ACHN (cell line): ENCODE results near the gene LCNL1.

ENCODE experiments used
- DNase-seq: peaks from one replicate; pipeline ENCODE4 v3.0.0-alpha.2; 2015
- in situ Hi-C: cut with HindIII; loops from 2 replicates; pipeline ENCODE4 v1.10.0; 2017; ENCODE audit warnings: low sequenced_read_pairs, low pct_ligation_motif_present, low pct_unique_long_range_greater_than_20kb

LCNL1 gene

DNA sequence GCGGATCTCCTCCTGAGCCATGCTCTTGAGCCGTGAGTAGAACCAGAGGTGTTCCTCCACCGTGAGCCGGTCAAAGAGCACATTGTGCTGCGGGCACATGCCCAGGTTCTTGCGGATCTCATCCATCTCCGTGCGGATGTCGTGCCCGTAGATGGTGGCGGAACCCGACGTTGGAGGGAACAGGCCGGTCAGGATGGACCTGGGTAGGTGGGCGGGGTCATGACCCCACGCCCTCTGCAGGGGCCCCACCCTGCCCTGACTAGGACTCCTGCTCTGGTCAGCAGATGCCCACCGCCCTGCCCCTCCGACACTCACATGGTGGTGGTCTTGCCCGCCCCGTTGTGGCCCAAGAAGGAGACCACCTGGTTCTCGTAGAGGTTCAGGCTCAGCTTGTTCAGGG lies 33.2 kb downstream of the LCNL1 start:
- in situ Hi-C loops, result no loop called here
- no peak for DNase-seq

DNA sequence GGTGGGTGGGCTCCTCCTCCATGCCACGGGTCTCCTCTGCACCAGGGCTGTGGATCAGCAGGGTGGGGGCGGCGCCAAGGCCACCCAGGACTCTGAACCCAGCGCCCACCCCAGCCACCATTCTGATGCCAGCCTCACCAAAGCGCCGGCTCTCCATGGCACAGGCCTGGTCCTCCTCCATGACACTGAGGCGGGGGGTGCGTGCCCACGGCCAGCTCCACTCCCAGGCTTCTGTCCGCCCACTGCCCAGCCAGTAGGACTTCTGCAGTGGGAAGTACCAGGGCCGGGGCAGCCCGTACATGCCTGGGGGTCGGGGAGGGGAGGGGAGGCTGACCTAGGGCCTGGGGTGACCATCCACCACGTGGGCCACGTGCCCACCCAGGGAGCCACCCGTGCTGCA lies 33.6 kb downstream of the LCNL1 start:
- DNase-seq, result no peak
- in situ Hi-C loops, result no loop called here

DNA sequence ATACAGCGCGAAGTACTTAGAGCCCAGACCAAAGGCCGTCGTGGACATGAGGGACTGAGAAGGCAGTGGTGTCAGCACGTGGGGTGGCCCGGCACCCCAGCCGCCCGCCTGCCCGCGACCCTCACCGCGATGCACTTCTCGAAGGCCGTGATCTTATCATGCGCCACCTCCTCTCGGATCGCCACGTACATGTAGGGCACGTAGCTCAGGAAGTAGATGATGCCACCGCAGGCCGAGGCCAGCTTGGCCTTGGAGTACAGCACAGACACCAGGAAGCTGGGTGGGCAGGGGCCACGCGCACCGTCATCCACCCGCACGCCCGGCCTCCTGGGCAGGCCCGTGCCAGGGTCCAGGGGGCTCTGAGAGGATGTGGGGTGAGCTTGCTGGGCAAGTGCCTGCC lies 34.3 kb downstream of the LCNL1 start:
- in situ Hi-C loops, result no loop called here
- no peak for DNase-seq

DNA sequence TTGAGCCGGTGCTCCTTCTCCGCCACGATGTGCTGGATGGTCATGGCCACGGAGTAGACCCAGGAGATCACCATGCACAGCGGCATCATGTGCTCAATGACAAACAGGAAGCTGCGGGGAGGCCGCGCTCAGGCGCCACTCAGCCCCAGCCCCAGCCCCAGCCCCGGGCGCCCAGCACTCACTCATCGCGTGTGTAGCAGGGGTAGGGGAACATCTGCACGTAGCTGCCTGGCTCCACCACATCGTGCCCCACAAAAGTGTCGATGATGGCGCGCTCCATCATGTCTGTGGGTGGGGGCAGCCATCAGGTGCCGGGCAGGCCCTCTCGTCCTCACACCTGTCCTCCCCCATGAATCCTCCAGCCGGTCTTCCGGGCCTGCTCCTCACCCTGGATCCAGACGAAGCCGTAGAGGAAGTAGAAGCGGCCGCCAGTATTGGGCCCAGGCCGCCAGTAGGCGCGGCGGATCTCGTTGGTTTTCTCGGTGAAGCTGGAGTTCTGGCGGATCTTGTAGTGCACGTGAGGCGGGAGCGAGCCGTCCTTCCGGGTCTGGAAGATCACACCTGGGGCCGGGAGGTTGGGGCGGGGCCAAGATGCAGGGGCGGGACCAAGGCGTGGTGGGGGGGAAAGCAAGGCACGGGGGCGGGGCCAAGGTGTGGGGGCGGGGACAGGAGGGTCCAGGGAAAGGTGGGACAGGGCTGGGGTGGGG lies 35.2 kb downstream of the LCNL1 start:
- in situ Hi-C loops, result no loop called here
- no peak for DNase-seq

DNA sequence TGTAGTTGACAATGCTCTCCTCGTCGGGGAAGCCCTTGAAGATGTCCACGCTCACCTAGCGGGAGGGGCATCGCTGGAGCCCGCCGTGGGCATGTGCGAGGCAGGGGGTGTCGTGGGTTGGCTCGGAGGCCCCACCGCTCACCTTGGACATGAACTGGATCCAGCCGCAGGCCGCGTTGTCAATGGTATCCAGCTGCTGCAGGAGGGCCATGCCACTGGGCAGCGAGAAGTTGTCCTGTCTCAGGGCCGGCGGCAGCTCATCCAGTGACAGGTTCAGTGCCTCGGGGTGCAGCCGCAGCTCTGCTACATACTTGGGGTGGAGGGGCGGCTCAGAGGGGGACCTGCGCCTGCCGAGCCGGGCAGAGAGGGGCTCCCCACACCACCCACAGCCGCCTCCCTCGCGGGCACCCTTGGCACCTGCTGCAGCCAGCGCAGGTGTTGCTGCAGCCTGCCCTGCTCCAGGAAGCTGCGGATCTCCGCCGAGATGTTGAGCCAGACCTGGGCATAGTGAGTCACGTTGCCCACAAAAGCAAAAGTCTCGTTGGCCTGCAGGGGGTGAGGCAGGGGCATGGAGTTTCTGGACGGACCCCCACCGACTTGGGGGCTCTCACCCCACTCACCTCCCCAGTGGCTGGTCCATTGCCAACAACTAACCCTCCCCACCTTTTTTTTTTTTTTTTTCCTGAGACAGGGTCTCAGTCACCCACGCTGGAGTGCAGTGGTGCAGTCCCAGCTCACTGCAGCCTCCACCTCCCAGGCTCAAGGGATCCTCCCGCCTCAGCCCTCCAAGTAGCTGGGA lies 36.2 kb downstream of the LCNL1 start:
- no peak for DNase-seq
- in situ Hi-C loops, result no loop called here

DNA sequence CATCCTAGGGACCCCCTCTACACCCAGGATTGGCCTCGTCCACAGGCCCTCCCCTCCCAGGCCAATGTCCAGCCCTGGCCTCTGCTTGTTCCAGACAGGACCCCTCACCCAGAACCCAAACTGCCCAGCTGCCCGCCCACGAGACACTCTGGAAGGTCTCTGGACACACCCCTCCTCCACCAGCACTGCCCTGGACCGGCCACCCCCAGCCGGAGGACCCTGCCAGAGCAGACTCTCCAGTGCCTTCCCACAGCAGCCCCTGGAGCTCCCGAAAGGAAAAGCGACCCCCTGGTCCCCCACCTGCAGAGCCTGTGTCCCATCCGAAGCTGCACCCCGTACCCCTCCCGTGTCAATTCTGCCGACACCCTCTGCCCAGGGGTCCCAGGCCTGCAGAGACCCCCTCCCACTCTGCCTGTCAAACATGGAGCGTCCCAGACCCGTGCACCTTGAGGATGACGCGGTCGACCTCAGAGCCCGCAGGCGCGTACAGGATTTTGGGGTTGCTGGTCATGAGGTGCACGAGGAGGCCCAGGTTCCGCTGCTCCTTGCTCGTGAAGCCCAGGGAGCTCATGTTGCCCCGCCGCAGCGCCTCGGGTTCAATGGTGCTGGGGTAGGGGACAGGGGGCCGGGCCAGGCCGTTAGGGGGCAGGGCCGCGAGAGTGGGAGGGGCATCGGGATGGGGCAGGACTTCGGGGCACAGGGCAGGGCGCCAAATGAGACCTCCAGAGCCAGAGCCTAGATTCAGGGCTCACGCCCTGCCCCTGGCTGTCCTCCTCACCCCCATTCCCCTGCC lies 37.3 kb downstream of the LCNL1 start:
- DNase-seq, result no peak
- in situ Hi-C loops, result no loop called here

DNA sequence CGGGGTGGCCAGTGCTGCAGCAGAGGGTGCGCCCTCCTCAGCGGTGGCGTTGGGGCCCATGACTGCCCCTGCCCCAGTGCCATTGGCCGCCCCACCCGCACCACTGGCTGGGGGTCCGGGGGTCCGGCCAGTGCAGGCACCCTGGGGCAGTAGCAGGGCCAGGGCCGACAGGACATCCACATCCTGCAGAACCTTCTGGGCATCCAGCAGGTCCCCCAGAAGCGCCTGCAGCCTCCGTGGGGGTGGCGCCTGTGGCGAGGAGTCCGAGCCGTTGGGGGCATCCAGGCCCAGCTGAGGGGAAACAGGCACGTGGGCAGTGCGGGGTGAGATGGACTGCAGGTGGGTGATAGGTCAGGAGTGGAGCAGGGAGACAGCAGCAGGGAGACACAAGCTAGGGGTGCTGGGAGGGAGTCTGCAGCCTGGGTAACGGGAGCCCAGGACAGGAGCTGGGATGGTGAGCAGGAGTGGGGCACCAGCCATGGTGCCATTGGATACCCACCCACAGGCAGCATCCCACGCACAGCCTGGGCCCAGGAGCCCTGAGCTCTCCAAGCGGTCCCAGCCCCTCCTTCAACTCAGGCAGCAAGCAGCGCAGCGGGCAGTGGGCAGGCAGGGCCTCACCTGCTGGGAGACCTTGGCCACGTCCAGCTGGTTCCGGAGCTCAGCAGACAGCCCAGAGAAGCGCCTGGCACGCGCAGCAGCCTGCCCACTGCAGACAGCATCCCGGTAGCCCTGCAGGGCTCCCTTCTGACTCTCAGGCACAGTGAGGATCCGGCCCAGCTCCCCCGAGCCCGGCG lies 38.2 kb downstream of the LCNL1 start:
- in situ Hi-C loops, result no loop called here
- no peak for DNase-seq

DNA sequence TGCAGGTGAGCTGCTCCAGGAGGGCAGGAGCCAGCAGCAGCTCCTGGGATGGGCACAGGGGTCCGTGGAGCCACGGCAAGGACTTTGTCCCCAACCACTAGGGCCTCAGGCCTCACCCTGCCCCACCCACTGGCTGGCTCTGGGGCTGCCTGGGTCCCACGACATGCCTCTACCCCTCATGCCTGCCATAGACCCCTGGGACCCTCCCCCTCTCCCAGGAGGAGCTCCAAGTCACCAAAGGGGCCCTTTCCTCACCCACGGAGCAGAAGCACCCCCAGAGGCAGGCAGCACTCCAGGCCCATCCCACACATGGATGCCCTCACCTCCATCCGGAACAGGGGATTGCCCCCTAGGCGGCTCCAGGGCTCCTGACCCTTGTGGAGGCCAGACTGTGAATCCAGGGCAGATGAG lies 38.8 kb downstream of the LCNL1 start:
- in situ Hi-C loops, result no loop called here
- no peak for DNase-seq

DNA sequence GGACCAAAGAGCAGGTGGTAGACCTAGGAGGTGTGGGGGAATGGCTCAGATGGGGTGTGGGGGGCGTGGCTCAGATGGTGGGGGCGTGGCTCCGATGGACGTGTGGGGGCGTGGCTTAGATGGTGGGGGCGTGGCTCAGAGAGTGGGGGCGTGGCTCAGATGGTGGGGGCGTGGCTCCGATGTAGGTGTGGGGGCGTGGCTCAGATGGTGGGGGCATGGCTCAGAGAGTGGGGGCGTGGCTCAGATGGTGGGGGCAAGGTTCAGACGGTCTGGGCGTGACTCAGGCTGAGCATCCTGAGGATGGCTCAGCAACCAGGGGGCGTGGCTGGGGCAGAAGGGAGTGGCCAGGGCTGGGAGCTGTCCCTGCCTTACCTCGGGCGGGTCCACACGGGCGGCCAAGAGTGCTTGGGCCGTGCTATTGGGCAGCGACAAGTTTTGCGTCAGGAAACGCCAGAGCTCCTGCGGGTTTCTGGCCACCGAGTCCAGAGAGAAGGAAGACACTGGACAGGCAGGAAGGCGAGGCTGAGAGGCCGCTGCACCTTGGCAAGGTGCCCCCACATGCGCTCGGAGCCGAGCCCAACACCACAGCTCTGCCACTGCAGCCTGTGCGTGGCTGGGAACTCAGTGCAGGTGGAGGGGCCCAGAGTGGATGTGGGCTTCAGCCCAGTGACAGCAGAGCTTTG lies 39.3 kb downstream of the LCNL1 start:
- DNase-seq, result peak; percentile 64
- in situ Hi-C loops, result no loop called here

DNA sequence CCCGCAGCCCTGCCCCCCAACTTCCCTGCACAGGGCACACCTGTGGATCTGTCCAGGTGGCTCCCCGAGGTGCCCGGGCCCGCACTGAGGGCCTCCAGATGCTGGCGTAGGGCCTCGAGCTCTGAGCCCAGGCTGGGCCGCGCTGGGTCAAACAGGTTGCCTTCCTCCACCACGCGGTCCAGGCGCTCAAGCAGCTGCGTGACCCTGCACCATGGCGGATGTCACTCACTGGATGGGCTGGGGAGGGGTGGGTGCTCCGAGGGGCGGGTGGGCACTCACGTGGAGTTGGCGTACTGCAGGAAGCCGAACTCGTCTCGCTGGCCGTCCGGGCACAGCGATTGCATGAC lies 39.8 kb downstream of the LCNL1 start:
- in situ Hi-C loops, result no loop called here
- no peak for DNase-seq

DNA sequence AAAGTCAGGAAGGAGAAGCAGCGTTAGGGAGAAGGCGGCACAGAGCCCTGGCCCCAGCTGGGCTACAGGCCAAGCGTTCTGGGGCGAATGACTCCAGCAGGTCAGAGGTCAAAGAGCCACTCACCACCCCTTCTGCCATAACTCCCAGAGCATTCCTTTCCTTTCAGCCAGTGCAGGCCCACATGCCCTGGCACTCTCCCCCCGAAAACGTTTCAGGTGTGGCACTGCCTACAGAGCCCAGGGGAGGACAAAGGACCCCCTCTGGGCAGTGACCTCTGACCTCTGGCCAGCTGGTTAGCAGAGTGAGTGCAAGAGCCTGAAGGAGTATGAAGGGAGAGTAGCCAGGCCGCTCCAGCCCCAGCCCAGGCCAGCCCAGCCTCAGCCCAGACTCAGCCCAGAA lies 40.4 kb downstream of the LCNL1 start:
- in situ Hi-C loops, result no loop called here

DNA sequence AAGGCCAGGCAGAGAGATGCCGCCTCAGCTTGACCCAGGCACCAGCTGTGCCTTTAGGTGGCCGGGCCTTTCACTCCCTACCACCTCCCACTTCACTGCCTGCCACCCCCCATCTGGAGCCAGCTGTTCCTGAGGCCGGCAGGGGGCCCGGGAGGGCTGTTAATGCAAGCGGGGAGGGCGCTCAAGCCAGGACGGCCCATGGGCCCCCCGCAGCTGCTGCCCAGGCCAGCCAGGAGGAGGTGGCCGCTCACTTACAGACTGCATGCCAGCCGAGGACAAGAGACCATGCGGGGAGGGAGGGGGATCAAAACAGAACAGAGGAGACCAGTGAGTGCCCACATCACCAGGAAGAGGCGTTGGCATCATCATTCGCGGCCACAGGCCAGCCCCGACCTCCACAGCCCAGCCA lies 40.8 kb downstream of the LCNL1 start:
- in situ Hi-C loops, result no loop called here
- no peak for DNase-seq

More for the DNA sequence above, 40.4 kb downstream of the LCNL1 start:
- DNase-seq, result no peak

DNA sequence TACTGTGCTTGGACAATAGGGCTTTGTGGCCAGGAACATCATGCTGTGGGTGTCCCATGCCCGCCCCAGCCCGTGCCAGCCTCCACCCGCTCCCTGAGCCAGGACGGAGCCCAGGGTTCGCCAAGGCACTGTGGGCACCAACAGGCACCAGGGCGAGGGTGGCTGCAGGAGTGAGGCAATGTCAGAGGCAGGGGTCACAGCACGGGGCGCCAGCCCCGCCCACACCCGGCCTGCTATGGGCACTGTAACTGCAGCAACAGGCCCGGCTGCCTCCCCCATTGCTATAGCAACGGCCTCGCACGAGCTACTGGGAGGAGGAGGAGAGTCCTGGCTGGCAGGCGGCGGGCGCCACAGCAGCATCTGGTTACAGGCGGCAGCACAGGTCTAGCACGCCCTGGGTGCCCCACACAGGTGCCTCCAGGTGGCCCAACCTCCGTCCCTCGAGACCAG lies 42.7 kb downstream of the LCNL1 start:
- in situ Hi-C loops, result no loop called here
- no peak for DNase-seq

DNA sequence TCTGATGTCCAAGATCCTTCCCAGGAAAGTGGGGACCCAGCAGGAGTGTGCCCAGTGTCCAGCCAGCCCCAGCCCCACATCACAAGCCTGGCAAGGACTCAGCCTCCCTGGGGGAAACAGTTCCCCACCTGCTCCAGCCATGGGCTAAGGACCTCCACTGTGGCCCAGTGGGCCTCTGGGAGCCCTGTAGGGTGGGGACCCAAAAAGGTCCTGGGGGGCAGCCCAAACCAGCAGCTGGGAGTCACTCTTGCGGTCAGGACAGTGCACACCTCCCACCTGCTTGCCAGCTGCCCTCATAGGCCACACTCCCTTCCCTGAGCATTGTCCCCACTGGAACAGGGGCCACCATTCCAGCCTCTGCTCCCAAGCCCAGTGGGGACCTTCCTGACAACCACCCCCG lies 43.6 kb downstream of the LCNL1 start:
- in situ Hi-C loops, result no loop called here

DNA sequence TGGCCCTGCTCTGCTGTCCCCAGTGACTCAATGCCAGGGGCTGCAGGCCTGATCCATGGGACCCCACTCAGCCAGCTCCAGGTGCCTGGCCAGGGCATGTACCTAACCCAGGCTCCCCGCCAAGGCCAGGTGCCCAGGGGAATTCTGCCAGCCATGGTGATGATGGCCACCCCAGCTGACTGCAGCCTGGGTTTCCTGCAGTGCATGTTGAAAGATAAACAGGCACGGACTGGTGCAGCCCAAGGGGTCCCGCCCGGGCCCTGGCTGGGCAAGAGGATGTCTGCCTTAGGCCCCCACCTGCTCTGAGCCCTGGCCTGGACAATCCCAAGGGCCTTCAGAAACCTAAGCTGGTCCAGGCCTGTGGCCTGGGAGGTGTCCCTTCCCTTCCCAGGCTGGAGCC lies 44.0 kb downstream of the LCNL1 start:
- no peak for DNase-seq
- in situ Hi-C loops, result no loop called here

More for the DNA sequence above, 43.6 kb downstream of the LCNL1 start:
- DNase-seq, result no peak

DNA sequence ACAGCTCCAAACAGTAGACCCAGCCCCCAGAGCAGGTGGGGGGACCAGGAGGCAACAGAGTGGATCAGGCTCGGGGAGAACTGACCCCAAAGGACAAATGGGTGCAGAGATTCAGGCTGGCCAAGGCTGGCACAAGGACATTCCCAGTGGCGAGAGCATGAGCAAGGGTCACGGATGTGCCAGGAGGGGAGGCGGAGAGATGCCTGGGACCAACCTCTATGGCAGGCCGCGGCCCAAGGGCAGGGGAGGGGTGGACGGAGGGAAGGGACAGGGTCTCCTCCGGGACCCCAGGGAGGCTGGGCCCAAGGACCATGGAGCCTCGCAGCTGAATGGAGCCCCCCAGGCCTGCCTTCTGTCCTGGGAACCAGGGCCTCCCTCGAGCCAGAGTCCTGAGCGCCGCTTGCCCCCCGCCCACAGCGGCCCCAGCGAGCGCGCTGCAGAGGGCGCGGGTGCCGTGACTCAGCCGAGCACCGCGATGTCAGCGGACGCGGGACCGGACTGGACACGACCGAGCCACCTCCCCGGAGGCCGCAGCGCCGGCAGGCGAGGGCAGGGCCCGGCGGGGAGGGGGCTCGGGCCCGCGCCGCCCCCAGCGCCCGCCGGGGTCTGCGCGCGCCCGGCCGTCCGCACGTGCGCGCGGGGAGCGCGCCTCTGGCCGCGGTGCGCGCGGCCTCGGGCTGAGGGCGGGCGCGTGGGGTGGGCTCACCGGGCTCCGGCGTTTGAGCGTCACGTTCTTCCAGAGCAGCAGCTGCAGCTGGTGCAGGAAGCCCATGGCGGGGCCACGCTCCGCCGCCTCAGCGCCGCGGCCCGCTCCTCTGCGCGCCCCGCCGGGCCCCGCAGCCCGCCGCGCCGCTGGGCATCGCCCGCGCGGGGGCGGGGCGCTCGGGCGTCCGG lies 44.8 kb downstream of the LCNL1 start, which contains the start of gene ABCA2:
Gene ABCA2, minus strand, starts transcription at position 869 of the 894 bp plus-strand sequence. Its CDS starts 97 bp downstream, at position 772.
- DNase-seq, result peak; percentile 37
- in situ Hi-C loops, result no loop called here
